Small intestine (tissue), 7 donors: Measurements from ENCODE around the gene C6orf52. TPM values are rescaled to one million over a fixed set of nuclear protein-coding genes. Genes with fewer than 3 reads are reported as not detected.

Source experiments
- DNase-seq, 2 donors: peaks; one replicate each; pipeline versions ENCODE4 v3.0.0 to v3.0.0-alpha.2; 2013
- FAIRE-seq: peaks from 2 replicates; lab custom pipeline; 2012; peaks lifted over from hg19 to GRCh38; lab: Jason Lieb, UNC
- H3K27ac ChIP-seq, 3 donors: one replicate each; pipeline ENCODE4 v1.5.1; 2013; ENCODE audit warnings: low read length in 2 of 3, mild to moderate bottlenecking in 2 of 3, control low read depth in 1 of 3, inconsistent platforms in 1 of 3, low read depth in 1 of 3, moderate library complexity in 1 of 3
- H3K27me3 ChIP-seq, 3 donors: one replicate each; pipeline ENCODE4 v1.6.1; 2013; ENCODE audit warnings: low read length in 3 of 3, inconsistent platforms in 1 of 3; ENCODE audit not compliant: control insufficient read depth in 3 of 3, insufficient read depth in 3 of 3
- H3K36me3 ChIP-seq, 3 donors: one replicate each; pipeline ENCODE4 v1.6.1; 2013; ENCODE audit warnings: low read length in 3 of 3, inconsistent platforms in 1 of 3, low read depth in 1 of 3, mild to moderate bottlenecking in 1 of 3, moderate library complexity in 1 of 3; ENCODE audit not compliant: control insufficient read depth in 3 of 3, insufficient read depth in 2 of 3
- H3K4me1 ChIP-seq, 3 donors: one replicate each; pipeline ENCODE4 v1.6.1; 2013; ENCODE audit warnings: low read length in 2 of 3, inconsistent platforms in 1 of 3, low read depth in 1 of 3, mild to moderate bottlenecking in 1 of 3, moderate library complexity in 1 of 3; ENCODE audit not compliant: control insufficient read depth in 3 of 3, insufficient read depth in 2 of 3
- H3K4me3 ChIP-seq, 3 donors: one replicate each; pipeline ENCODE4 v1.5.1; 2013; ENCODE audit warnings: low read length in 3 of 3, control low read depth in 1 of 3, inconsistent platforms in 1 of 3, low read depth in 1 of 3, mild to moderate bottlenecking in 1 of 3, moderate library complexity in 1 of 3
- H3K9me3 ChIP-seq, 2 donors: one replicate each; pipeline ENCODE4 v1.6.1; 2013; ENCODE audit warnings: low read depth in 1 of 2, low read length in 1 of 2; ENCODE audit not compliant: control insufficient read depth in 2 of 2, insufficient read depth in 1 of 2
- WGBS, 3 donors: extraction: QIAGEN DNeasy Blood & Tissue Kit; methylation state at CpG; one replicate each; pipeline ENCODE4 v1.1.7; 2013; 5-methylcytosine and 5-hydroxymethylcytosine counted together
- polyA plus RNA-seq, 4 donors: library from polyadenylated mRNA; stranded (reverse) in 3 of 4; unstranded in 1 of 4; fragments of 200-250 nt in 3 of 4; fragments of 120-200 nt in 1 of 4; gene quantifications; one replicate each; pipeline versions ENCODE4 v1.2.1 to v1.2.3, GENCODE V29; 2013
- donor health status: healthy with polysubstance abuse.
- donor health status: control.
- donor health status: control.
- donor health status: Bipolar disorder and iron deficiency.
- donor health status: healthy.

Gene C6orf52
- polyA plus RNA-seq, 4 donors = 1.6 to 7.8 (median 4.0) TPM

GRCh38 chr6:10658910-10659698, 35.3 kb downstream of the C6orf52 start:
- peaks cover 0 to 3% (median 0%) of the 10 kb centered on the region in 3 donors for H3K27me3 ChIP-seq
- H3K27ac ChIP-seq = no peak overlapping the region
- no peaks in the 10 kb centered on the region for H3K4me1 ChIP-seq
- 79 to 88% (median 84%) methylated on average over 24 of the region's 24 CpGs for WGBS, 3 donors
- FAIRE-seq (no peak), DNase-seq (no peak)
- no peaks in the 10 kb centered on the region for H3K36me3 ChIP-seq
- peaks cover 0 to 8% of the 10 kb centered on the region in 2 donors for H3K9me3 ChIP-seq
- peak overlapping the region in 2 of 3 donors; percentile 10 to 48 for H3K4me3 ChIP-seq

GRCh38 chr6:10655508-10656055, 38.8 kb downstream of the C6orf52 start:
- H3K4me1 ChIP-seq = no peaks in the 10 kb centered on the region
- no peaks in the 10 kb centered on the region for H3K9me3 ChIP-seq
- peaks cover 0 to 3% (median 2%) of the 10 kb centered on the region in 3 donors for H3K27me3 ChIP-seq
- 61 to 78% (median 68%) methylated on average over 12 of the region's 12 CpGs for WGBS, 3 donors
- no peak for DNase-seq
- H3K36me3 ChIP-seq = no peaks in the 10 kb centered on the region
- H3K4me3 ChIP-seq = no peak overlapping the region
- no peak overlapping the region for H3K27ac ChIP-seq
- no peak for FAIRE-seq

- WGBS, 3 donors = 97 to 100% (median 100%) methylated on average over 1 of the region's 1 CpG
- Histone ChIP-seq H3K27me3 (no peaks in the 10 kb centered on the region), H3K4me3 (no peak overlapping the region), H3K36me3 (no peaks in the 10 kb centered on the region), H3K9me3 (no peaks in the 10 kb centered on the region), H3K27ac (no peak overlapping the region), H3K4me1 (no peaks in the 10 kb centered on the region)
- no peak for DNase-seq
- FAIRE-seq = no peak
Observed at GRCh38 chr6:10644225-10644624, 50.2 kb downstream of the C6orf52 start.

GRCh38 chr6:10643201-10643651, 51.2 kb downstream of the C6orf52 start:
- Histone ChIP-seq H3K36me3 (no peaks in the 10 kb centered on the region), H3K9me3 (no peaks in the 10 kb centered on the region), H3K4me3 (no peak overlapping the region), H3K27me3 (no peaks in the 10 kb centered on the region), H3K27ac (no peak overlapping the region), H3K4me1 (no peaks in the 10 kb centered on the region)
- FAIRE-seq (no peak), DNase-seq (no peak)
- WGBS, 3 donors = 57 to 72% (median 66%) methylated on average over 3 of the region's 3 CpGs

GRCh38 chr6:10641528-10641927, 52.9 kb downstream of the C6orf52 start:
- Histone ChIP-seq H3K4me1 (no peaks in the 10 kb centered on the region), H3K9me3 (no peaks in the 10 kb centered on the region), H3K27me3 (no peaks in the 10 kb centered on the region), H3K36me3 (no peaks in the 10 kb centered on the region), H3K4me3 (no peak overlapping the region), H3K27ac (no peak overlapping the region)
- no peak for FAIRE-seq
- DNase-seq = no peak
- WGBS, 3 donors = 91 to 98% (median 92%) methylated on average over 3 of the region's 3 CpGs

GRCh38 chr6:10640412-10640811, 54.0 kb downstream of the C6orf52 start:
- DNase-seq (no peak), FAIRE-seq (no peak)
- H3K27ac ChIP-seq = no peak overlapping the region
- whole genome bisulfite sequencing, 3 donors = 93 to 97% (median 94%) methylated on average over 8 of the region's 8 CpGs
- no peaks in the 10 kb centered on the region for H3K4me1 ChIP-seq
- H3K27me3 ChIP-seq = no peaks in the 10 kb centered on the region
- no peaks in the 10 kb centered on the region for H3K36me3 ChIP-seq
- H3K9me3 ChIP-seq = no peaks in the 10 kb centered on the region
- H3K4me3 ChIP-seq = no peak overlapping the region

- H3K9me3 ChIP-seq = no peaks in the 10 kb centered on the region
- WGBS, 3 donors = 80 to 89% (median 84%) methylated on average over 1 of the region's 1 CpG
- FAIRE-seq = no peak
Observed at GRCh38 chr6:10633216-10633615, 61.2 kb downstream of the C6orf52 start.

GRCh38 chr6:10630178-10630577, 64.2 kb downstream of the C6orf52 start:
- no peak overlapping the region for H3K27ac ChIP-seq
- H3K4me3 ChIP-seq = no peak overlapping the region
- H3K27me3 ChIP-seq = no peaks in the 10 kb centered on the region
- no peaks in the 10 kb centered on the region for H3K9me3 ChIP-seq
- DNase-seq = no peak
- FAIRE-seq = no peak
- peaks cover 0 to 2% (median 0%) of the 10 kb centered on the region in 3 donors for H3K4me1 ChIP-seq
- WGBS, 3 donors = 94 to 100% (median 100%) methylated on average over 1 of the region's 1 CpG
- H3K36me3 ChIP-seq = peaks cover 0 to 9% (median 6%) of the 10 kb centered on the region in 3 donors

More at GRCh38 chr6:10633216-10633615, 61.2 kb downstream of the C6orf52 start:
- no peak overlapping the region for H3K4me3 ChIP-seq
- peaks cover 0 to 6% (median 0%) of the 10 kb centered on the region in 3 donors for H3K36me3 ChIP-seq
- H3K27ac ChIP-seq = no peak overlapping the region
- no peaks in the 10 kb centered on the region for H3K27me3 ChIP-seq
- peaks cover 0 to 2% (median 0%) of the 10 kb centered on the region in 3 donors for H3K4me1 ChIP-seq
- peak in 1 of 2 donors; percentile 70 for DNase-seq
